GM21381 (cell line): ENCODE measurements around the gene EHBP1L1.
A peak's percentile ranks its signal among the peaks of the same experiment; 100 is the strongest.
"Not testable (repeated sequence)": the region's sequence is repeated elsewhere in the genome, so short reads cannot be mapped to it uniquely, and the experiment has no call there.

Source experiments
- ATAC-seq: cut with Tn5 transposase; IDR thresholded peaks from one replicate; pipeline ENCODE4 v1.9.1; 2021; ENCODE audit warnings: mild to moderate bottlenecking, moderate library complexity; ENCODE audit not compliant: unreplicated experiment

EHBP1L1 gene

GRCh38 chr11:65560555-65561418 is 15.1 kb upstream of the EHBP1L1 start:
- no peak for ATAC-seq

- no peak for ATAC-seq
These were observed 13.8 kb upstream of the EHBP1L1 start for GRCh38 chr11:65562020-65562419.

GRCh38 chr11:65562788-65563187 is 13.1 kb upstream of the EHBP1L1 start:
- ATAC-seq = no peak

DNA sequence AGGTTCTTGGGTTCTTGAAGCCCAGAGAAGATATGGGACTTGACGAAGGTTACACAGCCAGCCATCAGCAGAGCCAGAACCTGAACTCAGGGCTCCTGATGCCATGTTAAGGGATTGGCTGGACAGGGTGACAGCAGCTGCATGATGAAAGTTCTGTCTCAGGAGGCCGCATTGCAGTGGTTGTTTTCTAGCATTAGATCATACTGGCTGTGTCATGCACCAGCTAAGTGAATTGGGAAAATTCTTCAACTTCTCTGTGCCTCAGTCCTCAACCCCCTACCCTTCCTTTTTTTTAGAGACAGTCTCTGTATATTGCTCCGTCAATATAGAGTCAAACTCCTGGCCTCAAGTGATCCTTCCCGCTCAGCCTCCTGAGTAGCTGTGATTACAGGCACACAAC is 12.3 kb upstream of the EHBP1L1 start:
- ATAC-seq = no peak

GRCh38 chr11:65564879-65565559 is 10.8 kb upstream of the EHBP1L1 start:
- ATAC-seq = not testable (repeated sequence)

DNA sequence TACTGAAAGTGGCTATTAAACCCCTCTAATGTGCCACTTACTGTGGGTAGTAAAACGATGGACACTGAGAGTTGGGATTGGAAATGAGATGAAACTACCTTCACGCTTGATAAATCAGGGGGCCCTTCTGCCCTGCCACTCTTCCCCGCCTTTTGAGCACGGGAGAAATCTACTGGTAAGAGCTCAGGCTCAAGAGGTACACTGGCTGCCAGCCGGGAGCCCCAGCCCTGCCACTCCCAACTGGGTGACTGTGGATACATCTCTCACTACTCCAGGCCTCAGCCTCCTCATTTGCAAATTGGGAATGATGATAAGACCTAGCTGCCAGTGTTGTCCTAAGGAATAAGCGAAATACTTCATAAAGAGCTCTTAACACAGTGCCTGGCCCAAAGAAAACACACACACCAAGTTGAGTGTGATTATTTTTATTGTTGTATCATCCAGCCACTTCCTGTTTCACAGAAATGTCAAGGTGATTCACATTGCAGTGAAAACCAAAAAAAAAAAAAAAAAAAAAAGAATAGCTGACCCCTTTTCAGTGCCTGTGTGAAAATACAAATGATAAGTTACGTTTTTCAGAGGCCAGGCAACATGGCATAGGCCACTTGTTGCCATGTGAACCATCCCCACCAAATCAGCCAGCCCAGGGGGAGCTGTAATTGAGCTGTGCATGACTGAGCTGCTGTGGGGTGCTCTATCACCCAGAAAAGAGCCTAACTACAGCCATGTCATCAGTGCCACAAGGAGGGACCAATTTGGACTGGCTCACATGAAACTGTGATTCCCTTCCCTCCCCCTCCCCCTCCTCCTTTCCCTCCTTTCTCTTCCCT is 10.0 kb upstream of the EHBP1L1 start:
- ATAC-seq = no peak

- peak; percentile 8 for ATAC-seq
These were observed 6.5 kb upstream of the EHBP1L1 start for GRCh38 chr11:65569164-65569972.

GRCh38 chr11:65569973-65570918 is 5.6 kb upstream of the EHBP1L1 start, which contains the start of gene ZNRD2:
TSS of gene ZNRD2 (plus strand) at chr11:65570477. CDS start at chr11:65570492, 15 bp downstream.
- ATAC-seq = peak; percentile 56

GRCh38 chr11:65571420-65571819 is 4.4 kb upstream of the EHBP1L1 start:
- no peak for ATAC-seq

DNA sequence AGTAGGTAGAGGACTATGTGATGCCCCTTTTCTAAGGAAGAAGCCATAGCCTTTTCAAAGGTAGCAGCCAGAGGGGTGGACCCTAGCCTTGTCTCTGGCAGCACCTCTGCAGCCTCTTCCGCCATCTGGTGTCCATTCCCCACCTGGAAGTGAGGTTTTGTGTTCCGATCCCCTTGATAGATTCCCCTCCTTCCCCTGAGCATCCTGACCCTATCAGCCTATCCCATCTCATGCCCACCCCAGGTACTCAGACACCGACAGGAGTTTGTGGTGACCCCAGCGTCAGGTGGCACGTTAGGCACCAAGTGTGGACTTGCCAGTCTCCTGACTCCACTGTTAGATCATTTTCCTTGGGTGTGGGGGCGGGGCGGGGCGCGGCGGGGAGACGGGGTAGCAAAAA is 3.9 kb upstream of the EHBP1L1 start:
- no peak for ATAC-seq

DNA sequence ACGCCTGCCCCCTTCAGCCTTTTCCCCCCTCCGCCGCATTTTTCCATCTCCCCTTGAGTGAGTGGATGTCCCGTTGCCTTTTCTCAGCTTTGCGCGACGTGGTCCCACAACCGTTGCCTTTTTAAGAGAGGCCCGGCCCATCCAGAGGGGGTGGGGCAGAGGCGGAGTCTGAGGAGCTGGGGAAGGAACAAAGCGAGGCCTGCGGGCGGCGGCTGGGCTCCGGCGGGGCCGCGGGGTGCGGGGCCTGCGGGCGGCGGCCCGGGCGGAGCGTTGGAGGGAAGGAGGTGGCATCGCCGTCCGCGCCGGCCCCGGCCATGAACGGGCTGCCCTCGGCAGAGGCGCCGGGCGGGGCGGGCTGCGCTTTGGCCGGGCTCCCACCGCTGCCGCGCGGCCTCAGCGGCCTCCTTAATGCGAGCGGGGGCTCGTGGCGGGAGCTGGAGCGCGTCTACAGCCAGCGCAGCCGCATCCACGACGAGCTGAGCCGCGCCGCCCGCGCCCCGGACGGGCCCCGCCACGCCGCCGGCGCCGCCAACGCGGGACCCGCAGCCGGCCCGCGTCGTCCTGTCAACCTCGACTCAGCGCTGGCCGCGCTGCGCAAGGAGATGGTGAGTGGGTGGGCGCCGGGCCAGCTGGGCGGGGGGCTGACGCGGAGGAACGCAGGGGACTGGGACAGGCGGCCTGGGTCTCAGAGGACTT is 3.3 kb upstream of the EHBP1L1 start, which contains the start of gene FAM89B:
FAM89B (plus strand) TSS at position 183 of the 696 bp plus-strand sequence; CDS start at position 315, 132 bp downstream.
- ATAC-seq = no peak

DNA sequence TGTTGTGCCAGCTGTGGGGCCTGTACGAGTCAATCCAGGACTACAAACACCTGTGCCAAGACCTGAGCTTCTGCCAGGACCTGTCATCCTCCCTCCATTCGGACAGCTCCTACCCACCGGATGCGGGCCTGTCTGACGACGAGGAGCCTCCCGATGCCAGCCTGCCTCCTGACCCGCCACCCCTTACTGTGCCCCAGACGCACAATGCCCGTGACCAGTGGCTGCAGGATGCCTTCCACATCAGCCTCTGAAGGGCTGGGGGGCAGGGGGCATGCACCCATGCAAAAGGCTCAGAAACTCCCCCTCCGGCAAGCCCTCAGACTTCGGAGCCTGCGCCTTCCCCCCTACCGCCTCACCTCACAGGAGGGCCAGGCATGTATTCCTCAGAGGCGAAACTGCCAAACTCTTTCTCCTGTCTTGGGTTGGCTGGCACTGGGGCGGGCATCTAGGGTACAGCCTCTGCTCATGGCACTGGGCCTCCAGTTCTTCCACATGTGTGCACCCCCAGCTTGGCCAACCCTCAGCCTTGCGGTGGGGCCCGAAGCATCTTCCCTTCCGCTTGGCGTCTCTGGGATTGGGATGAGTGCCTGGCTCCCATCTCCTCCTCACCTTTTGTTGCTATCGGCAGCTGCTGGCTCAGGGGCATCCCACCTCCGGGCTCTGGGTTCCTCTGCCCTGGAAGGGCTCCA is 2.3 kb upstream of the EHBP1L1 start:
- ATAC-seq = no peak

DNA sequence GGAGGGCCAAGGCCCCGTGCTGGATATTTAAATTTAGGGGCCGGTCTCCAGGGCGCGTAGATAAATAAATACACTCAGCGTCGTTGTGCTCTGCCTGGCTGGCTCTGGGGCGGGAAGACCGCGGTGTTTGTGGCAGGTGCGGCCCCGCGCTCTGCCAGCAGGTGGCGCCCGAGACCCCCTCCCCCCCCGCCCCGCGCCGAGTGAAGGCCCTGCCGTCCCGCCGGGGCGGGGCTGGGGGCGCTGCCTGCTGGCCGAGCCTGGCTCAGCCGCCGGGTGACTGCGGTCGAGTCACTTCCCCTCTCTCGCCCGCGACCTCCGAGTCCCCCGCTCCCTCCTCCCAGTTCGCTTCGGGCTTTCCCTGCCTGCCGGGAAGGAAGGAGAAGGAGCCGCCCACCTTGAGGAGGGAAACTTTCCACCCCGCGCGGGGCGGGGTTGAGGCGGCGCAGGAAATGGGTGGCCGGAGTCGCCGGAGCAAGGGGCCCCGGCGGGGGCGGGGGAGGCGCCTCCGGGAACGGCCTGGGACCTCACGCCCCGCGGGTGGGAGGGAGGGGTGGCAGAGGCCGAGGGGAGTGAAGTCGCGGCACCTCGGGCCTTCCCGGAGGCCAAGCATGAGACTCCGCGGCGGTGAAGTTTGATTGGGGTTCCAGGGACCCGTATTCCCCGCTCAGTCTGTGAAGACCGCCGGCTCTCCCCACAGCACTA is 1.6 kb upstream of the EHBP1L1 start:
- peak; percentile 34 for ATAC-seq

GRCh38 chr11:65574811-65575567 is 864 bp upstream of the EHBP1L1 start:
- no peak for ATAC-seq

DNA sequence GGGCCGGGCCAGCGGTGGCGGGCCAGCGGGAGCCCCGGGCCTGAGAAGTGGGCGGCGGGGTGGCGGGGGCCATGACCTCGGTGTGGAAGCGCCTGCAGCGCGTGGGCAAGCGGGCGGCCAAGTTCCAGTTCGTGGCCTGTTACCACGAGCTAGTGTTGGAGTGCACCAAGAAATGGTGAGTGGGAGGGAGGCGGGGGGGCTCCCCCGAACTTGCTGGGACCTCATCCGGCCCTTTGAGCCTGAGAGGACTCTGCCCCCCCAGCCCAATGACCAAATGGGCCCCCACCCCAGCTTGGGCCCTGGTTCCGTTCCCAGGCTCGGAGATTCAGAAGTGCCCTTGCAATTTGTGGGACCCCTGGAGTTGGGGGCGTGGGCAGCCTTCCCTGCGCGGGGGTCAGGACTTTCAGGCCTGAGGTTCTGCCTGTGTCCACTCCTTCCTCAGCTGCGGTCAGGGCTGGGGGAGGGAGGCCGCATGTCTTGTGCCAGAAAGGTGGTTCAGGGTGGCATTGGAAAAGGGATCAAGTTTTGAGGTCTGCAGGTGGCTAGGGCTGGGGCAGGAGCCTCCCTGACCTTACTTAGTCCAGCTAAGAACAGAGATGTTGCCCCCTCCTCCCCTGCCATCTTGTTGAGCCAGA is 496 bp downstream of the EHBP1L1 start:
- no peak for ATAC-seq
